GM23338 (cell line): ENCODE data around the gene ARPP21. TPM values are rescaled to one million over a fixed set of nuclear protein-coding genes. Genes with fewer than 3 reads are reported as not detected.
"Not testable (repeated sequence)": the region's sequence is repeated elsewhere in the genome, so short reads cannot be mapped to it uniquely, and the experiment has no call there.

ENCODE experiments used
- ATAC-seq: fragments of 200-7000 bp; cut with Tn5 transposase; 3 replicates; pipeline ENCODE4 v1.9.1; 2020
- DNase-seq: peaks from one replicate; pipeline ENCODE4 v3.0.0-alpha.2; 2015; ENCODE audit warnings: low spot score
- H2AFZ ChIP-seq: fragments of 200-600 bp; sonication (generic); 2 replicates; pipeline ENCODE4 v1.8.0; 2016; ENCODE audit warnings: antibody characterized with exemption, mild to moderate bottlenecking, moderate library complexity
- H3F3A ChIP-seq: fragments of 200-600 bp; sonication (generic); replicated peaks from 2 replicates; pipeline ENCODE4 v1.8.0; 2017; ENCODE audit warnings: antibody characterized with exemption, mixed run types, low read depth
- H3K27ac ChIP-seq: fragments of 200-600 bp; sonication (generic); 2 replicates; pipeline ENCODE4 v1.6.1; 2016; ENCODE audit warnings: low read depth
- H3K27me3 ChIP-seq: fragments of 200-600 bp; sonication (generic); 2 replicates; pipeline ENCODE4 v1.8.0; 2016; ENCODE audit warnings: mild to moderate bottlenecking, mixed run types, moderate library complexity; ENCODE audit not compliant: insufficient read depth
- H3K36me3 ChIP-seq: fragments of 200-600 bp; sonication (generic); 2 replicates; pipeline ENCODE4 v1.8.0; 2016; ENCODE audit warnings: mild to moderate bottlenecking; ENCODE audit not compliant: insufficient read depth
- H3K4me1 ChIP-seq: fragments of 200-600 bp; sonication (generic); 2 replicates; pipeline ENCODE4 v1.8.0; 2016; ENCODE audit warnings: mild to moderate bottlenecking, moderate library complexity; ENCODE audit not compliant: insufficient read depth
- H3K4me2 ChIP-seq: fragments of 200-600 bp; sonication (generic); 2 replicates; pipeline ENCODE4 v1.7.1; 2017; ENCODE audit warnings: mixed run types
- H3K4me3 ChIP-seq: fragments of 200-600 bp; sonication (generic); 2 replicates; pipeline ENCODE4 v1.6.1; 2016; ENCODE audit warnings: mixed run types
- H3K79me2 ChIP-seq: fragments of 200-600 bp; sonication (generic); replicated peaks from 2 replicates; pipeline ENCODE4 v1.8.0; 2017; ENCODE audit warnings: mild to moderate bottlenecking; ENCODE audit not compliant: insufficient read depth
- H3K9me2 ChIP-seq: fragments of 200-600 bp; sonication (generic); 2 replicates; pipeline ENCODE4 v1.8.0; 2017; ENCODE audit not compliant: insufficient read depth
- H4K20me1 ChIP-seq: fragments of 200-600 bp; sonication (generic); replicated peaks from 2 replicates; pipeline ENCODE4 v1.8.0; 2017; ENCODE audit warnings: mild to moderate bottlenecking; ENCODE audit not compliant: insufficient read depth
- H3K27ac Mint-ChIP-seq: 2 replicates; pipeline ENCODE4 v1.8.0; 2020; ENCODE audit warnings: inconsistent platforms, mild to moderate bottlenecking, moderate library complexity, mixed read lengths
- H3K27me3 Mint-ChIP-seq: 3 replicates; pipeline ENCODE4 v1.8.0; 2022; ENCODE audit warnings: low read depth, mild to moderate bottlenecking, moderate library complexity, mixed read lengths, inconsistent platforms; ENCODE audit not compliant: insufficient read depth, poor library complexity
- H3K36me3 Mint-ChIP-seq: 3 replicates; pipeline ENCODE4 v1.8.0; 2021; ENCODE audit warnings: low read depth, mild to moderate bottlenecking, inconsistent platforms, moderate library complexity, mixed read lengths
- H3K4me1 Mint-ChIP-seq: 3 replicates; pipeline ENCODE4 v1.8.0; 2020; ENCODE audit warnings: mild to moderate bottlenecking, inconsistent platforms, mixed read lengths
- H3K4me3 Mint-ChIP-seq: 3 replicates; pipeline ENCODE4 v1.8.0; 2021; ENCODE audit warnings: moderate library complexity, mild to moderate bottlenecking, inconsistent platforms, mixed read lengths
- H3K9me3 Mint-ChIP-seq: 3 replicates; pipeline ENCODE4 v1.8.0; 2020; ENCODE audit warnings: moderate library complexity, mild to moderate bottlenecking, inconsistent platforms, mixed read lengths
- CREB1 ChIP-seq: fragments of 250-450 bp; sonication (Bioruptor Pico); IDR thresholded peaks from 2 replicates; pipeline ENCODE4 v1.5.0; 2020; ENCODE audit warnings: low read depth, mild to moderate bottlenecking, moderate library complexity
- EZH2 ChIP-seq: fragments of 200-600 bp; sonication (generic); IDR thresholded peaks from one replicate; pipeline ENCODE4 v1.8.0; 2017; ENCODE audit warnings: antibody characterized with exemption, mild to moderate bottlenecking, low read depth; ENCODE audit not compliant: unreplicated experiment
- EZH2phosphoT487 ChIP-seq: fragments of 200-600 bp; sonication (generic); IDR thresholded peaks from one replicate; pipeline ENCODE4 v1.8.1; 2018; ENCODE audit warnings: antibody characterized with exemption; ENCODE audit not compliant: unreplicated experiment
- JUNB ChIP-seq: IDR thresholded peaks from one replicate; pipeline ENCODE4 v1.6.1; 2016; ENCODE audit warnings: antibody characterized with exemption; ENCODE audit not compliant: unreplicated experiment
- STAT1 ChIP-seq: IDR thresholded peaks from one replicate; pipeline ENCODE4 v1.6.1; 2016; ENCODE audit warnings: antibody characterized with exemption; ENCODE audit not compliant: unreplicated experiment
- ZNF331 ChIP-seq: fragments of 250-450 bp; sonication (Bioruptor Pico); IDR thresholded peaks from 2 replicates; pipeline ENCODE4 v1.5.0; 2020; ENCODE audit warnings: low read depth, mild to moderate bottlenecking, moderate library complexity
- polyA plus RNA-seq: library from polyadenylated mRNA; unstranded; fragments of >200 nt; fragmentation: Nextera tagmentation; extraction: Ambion mirVana; gene quantifications from 2 replicates; pipeline ENCODE4 v1.2.1, GENCODE V29; 2016
- total RNA-seq: library from RNA; depleted of rRNA; stranded (reverse); fragments of >200 nt; shearing (Covaris generic); gene quantifications from 2 replicates; pipeline ENCODE4 v1.2.3, GENCODE V29; 2014
- TF ChIP-seq, protein P1 (sequence below): IDR thresholded peaks from 2 replicates; pipeline ENCODE4 v1.6.1; 2016; ENCODE audit warnings: antibody characterized with exemption
- TF ChIP-seq, protein P2 (sequence below), 2 experiments: fragments of 200-600 bp in 1 of 2; sonication (generic) in 1 of 2; conservative IDR thresholded peaks; 2 replicates each; pipeline versions ENCODE4 v1.5.1 to v1.6.1; 2016 to 2017; ENCODE audit warnings: antibody characterized with exemption in 2 of 2, low read depth in 2 of 2, mild to moderate bottlenecking in 2 of 2, moderate library complexity in 1 of 2
- TF ChIP-seq, protein P3 (sequence below): fragments of 250-450 bp; sonication (Bioruptor Pico); IDR thresholded peaks from 2 replicates; pipeline ENCODE4 v1.5.0; 2020; ENCODE audit warnings: mild to moderate bottlenecking, moderate library complexity
- TF ChIP-seq, protein P4 (sequence below): IDR thresholded peaks from one replicate; pipeline ENCODE4 v1.6.1; 2018; ENCODE audit warnings: antibody characterized with exemption; ENCODE audit not compliant: unreplicated experiment

The ARPP21 gene
- total and polyA plus RNA-seq, 2 experiments from 2014 or later, result not detected

DNA sequence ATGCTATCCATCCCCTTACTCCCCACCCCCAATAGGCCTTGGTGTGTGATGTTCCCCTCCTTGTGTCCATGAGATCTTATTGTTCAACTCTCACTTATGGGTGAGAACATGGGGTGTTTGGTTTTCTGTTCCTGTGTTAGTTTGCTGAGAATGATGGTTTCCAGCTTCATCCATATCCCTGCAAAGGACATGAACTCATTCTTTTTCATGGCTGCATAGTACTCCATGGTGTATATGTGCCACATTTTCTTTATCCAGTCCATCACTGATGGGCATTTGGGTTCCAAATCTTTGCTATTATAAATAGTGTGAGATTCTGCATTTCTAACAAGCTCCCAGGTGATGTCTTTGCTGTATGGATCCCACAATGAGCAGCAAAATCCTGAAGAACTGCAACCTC lies 176.5 kb downstream of the ARPP21 start:
- H3K27me3 Mint-ChIP-seq, DNase-seq, ATAC-seq: not testable (repeated sequence)

DNA sequence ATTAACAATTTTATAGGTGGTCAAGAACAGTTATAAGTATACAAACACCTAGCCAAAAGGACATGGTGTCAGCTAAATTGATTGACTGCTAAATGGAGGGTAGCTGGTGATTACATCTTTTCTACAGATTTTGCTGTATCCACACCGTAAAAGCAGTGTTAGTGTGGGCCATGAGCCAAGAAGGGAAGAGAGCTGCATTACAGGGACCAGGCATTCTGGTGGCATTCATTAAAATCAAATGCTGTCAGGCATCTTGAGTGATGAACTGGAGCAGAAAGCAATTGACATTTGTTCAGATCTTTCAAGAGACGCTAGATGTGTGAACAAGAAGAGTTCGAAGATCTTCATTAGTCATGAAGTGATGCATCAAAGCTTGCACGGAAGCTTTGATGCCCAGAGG lies 177.9 kb downstream of the ARPP21 start:
- Mint-ChIP-seq H3K27me3 (no peaks in the 10 kb centered on the region), H3K9me3 (no peaks in the 10 kb centered on the region; the same call in 1 of the 3 replicates), H3K4me1 (no peaks in the 10 kb centered on the region), H3K27ac (no peak overlapping the region), H3K4me3 (no peak overlapping the region), H3K36me3 (no peaks in the 10 kb centered on the region)
- no peaks in the 10 kb centered on the region for H3K79me2 ChIP-seq
- H3K4me1 ChIP-seq, result no peaks in the 10 kb centered on the region
- H3K4me3 ChIP-seq, result no peak overlapping the region
- no peaks in the 10 kb centered on the region for H4K20me1 ChIP-seq
- no peak for ATAC-seq
- H3K9me2 ChIP-seq, result no peaks in the 10 kb centered on the region
- H3F3A ChIP-seq, result no peaks in the 10 kb centered on the region
- no peak overlapping the region for H3K27ac ChIP-seq
- DNase-seq, result no peak
- no peaks in the 10 kb centered on the region for H3K36me3 ChIP-seq
- H3K27me3 ChIP-seq, result no peaks in the 10 kb centered on the region
- H2AFZ ChIP-seq, result no peak overlapping the region
- H3K4me2 ChIP-seq, result no peak overlapping the region
- TF ChIP-seq JUNB, result no peak
- TF ChIP-seq, protein P1, sequence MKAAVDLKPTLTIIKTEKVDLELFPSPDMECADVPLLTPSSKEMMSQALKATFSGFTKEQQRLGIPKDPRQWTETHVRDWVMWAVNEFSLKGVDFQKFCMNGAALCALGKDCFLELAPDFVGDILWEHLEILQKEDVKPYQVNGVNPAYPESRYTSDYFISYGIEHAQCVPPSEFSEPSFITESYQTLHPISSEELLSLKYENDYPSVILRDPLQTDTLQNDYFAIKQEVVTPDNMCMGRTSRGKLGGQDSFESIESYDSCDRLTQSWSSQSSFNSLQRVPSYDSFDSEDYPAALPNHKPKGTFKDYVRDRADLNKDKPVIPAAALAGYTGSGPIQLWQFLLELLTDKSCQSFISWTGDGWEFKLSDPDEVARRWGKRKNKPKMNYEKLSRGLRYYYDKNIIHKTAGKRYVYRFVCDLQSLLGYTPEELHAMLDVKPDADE, result no peak
- no peak for TF ChIP-seq STAT1
- TF ChIP-seq EZH2, result no peak
- TF ChIP-seq, protein P2, sequence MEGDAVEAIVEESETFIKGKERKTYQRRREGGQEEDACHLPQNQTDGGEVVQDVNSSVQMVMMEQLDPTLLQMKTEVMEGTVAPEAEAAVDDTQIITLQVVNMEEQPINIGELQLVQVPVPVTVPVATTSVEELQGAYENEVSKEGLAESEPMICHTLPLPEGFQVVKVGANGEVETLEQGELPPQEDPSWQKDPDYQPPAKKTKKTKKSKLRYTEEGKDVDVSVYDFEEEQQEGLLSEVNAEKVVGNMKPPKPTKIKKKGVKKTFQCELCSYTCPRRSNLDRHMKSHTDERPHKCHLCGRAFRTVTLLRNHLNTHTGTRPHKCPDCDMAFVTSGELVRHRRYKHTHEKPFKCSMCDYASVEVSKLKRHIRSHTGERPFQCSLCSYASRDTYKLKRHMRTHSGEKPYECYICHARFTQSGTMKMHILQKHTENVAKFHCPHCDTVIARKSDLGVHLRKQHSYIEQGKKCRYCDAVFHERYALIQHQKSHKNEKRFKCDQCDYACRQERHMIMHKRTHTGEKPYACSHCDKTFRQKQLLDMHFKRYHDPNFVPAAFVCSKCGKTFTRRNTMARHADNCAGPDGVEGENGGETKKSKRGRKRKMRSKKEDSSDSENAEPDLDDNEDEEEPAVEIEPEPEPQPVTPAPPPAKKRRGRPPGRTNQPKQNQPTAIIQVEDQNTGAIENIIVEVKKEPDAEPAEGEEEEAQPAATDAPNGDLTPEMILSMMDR (conservative IDR thresholded peaks at IDR 0.05; ENCODE audit: low read depth in 2 of 2), result no peak
- TF ChIP-seq EZH2phosphoT487, result no peak
- TF ChIP-seq ZNF331 (CRISPR knock-in tag), result no peak
- TF ChIP-seq, protein P3, sequence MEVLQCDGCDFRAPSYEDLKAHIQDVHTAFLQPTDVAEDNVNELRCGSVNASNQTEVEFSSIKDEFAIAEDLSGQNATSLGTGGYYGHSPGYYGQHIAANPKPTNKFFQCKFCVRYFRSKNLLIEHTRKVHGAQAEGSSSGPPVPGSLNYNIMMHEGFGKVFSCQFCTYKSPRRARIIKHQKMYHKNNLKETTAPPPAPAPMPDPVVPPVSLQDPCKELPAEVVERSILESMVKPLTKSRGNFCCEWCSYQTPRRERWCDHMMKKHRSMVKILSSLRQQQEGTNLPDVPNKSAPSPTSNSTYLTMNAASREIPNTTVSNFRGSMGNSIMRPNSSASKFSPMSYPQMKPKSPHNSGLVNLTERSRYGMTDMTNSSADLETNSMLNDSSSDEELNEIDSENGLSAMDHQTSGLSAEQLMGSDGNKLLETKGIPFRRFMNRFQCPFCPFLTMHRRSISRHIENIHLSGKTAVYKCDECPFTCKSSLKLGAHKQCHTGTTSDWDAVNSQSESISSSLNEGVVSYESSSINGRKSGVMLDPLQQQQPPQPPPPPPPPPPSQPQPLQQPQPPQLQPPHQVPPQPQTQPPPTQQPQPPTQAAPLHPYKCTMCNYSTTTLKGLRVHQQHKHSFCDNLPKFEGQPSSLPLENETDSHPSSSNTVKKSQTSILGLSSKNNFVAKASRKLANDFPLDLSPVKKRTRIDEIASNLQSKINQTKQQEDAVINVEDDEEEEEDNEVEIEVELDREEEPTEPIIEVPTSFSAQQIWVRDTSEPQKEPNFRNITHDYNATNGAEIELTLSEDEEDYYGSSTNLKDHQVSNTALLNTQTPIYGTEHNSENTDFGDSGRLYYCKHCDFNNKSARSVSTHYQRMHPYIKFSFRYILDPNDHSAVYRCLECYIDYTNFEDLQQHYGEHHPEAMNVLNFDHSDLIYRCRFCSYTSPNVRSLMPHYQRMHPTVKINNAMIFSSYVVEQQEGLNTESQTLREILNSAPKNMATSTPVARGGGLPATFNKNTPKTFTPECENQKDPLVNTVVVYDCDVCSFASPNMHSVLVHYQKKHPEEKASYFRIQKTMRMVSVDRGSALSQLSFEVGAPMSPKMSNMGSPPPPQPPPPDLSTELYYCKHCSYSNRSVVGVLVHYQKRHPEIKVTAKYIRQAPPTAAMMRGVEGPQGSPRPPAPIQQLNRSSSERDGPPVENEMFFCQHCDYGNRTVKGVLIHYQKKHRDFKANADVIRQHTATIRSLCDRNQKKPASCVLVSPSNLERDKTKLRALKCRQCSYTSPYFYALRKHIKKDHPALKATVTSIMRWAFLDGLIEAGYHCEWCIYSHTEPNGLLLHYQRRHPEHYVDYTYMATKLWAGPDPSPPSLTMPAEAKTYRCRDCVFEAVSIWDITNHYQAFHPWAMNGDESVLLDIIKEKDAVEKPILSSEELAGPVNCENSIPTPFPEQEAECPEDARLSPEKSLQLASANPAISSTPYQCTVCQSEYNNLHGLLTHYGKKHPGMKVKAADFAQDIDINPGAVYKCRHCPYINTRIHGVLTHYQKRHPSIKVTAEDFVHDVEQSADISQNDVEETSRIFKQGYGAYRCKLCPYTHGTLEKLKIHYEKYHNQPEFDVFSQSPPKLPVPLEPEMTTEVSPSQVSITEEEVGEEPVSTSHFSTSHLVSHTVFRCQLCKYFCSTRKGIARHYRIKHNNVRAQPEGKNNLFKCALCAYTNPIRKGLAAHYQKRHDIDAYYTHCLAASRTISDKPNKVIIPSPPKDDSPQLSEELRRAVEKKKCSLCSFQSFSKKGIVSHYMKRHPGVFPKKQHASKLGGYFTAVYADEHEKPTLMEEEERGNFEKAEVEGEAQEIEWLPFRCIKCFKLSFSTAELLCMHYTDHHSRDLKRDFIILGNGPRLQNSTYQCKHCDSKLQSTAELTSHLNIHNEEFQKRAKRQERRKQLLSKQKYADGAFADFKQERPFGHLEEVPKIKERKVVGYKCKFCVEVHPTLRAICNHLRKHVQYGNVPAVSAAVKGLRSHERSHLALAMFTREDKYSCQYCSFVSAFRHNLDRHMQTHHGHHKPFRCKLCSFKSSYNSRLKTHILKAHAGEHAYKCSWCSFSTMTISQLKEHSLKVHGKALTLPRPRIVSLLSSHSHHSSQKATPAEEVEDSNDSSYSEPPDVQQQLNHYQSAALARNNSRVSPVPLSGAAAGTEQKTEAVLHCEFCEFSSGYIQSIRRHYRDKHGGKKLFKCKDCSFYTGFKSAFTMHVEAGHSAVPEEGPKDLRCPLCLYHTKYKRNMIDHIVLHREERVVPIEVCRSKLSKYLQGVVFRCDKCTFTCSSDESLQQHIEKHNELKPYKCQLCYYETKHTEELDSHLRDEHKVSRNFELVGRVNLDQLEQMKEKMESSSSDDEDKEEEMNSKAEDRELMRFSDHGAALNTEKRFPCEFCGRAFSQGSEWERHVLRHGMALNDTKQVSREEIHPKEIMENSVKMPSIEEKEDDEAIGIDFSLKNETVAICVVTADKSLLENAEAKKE (CRISPR knock-in tag), result no peak
- no peak for TF ChIP-seq CREB1 (CRISPR knock-in tag)
- TF ChIP-seq, protein P4, sequence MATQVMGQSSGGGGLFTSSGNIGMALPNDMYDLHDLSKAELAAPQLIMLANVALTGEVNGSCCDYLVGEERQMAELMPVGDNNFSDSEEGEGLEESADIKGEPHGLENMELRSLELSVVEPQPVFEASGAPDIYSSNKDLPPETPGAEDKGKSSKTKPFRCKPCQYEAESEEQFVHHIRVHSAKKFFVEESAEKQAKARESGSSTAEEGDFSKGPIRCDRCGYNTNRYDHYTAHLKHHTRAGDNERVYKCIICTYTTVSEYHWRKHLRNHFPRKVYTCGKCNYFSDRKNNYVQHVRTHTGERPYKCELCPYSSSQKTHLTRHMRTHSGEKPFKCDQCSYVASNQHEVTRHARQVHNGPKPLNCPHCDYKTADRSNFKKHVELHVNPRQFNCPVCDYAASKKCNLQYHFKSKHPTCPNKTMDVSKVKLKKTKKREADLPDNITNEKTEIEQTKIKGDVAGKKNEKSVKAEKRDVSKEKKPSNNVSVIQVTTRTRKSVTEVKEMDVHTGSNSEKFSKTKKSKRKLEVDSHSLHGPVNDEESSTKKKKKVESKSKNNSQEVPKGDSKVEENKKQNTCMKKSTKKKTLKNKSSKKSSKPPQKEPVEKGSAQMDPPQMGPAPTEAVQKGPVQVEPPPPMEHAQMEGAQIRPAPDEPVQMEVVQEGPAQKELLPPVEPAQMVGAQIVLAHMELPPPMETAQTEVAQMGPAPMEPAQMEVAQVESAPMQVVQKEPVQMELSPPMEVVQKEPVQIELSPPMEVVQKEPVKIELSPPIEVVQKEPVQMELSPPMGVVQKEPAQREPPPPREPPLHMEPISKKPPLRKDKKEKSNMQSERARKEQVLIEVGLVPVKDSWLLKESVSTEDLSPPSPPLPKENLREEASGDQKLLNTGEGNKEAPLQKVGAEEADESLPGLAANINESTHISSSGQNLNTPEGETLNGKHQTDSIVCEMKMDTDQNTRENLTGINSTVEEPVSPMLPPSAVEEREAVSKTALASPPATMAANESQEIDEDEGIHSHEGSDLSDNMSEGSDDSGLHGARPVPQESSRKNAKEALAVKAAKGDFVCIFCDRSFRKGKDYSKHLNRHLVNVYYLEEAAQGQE, result no peak

More for the DNA sequence above, 176.5 kb downstream of the ARPP21 start:
- H2AFZ ChIP-seq, H3K27me3 ChIP-seq, H3K36me3 Mint-ChIP-seq, H3K4me3 ChIP-seq, H3F3A ChIP-seq, H3K4me2 ChIP-seq, H3K4me3 Mint-ChIP-seq, H4K20me1 ChIP-seq, H3K4me1 Mint-ChIP-seq, H3K36me3 ChIP-seq, H3K9me2 ChIP-seq, H3K27ac Mint-ChIP-seq, H3K79me2 ChIP-seq, H3K9me3 Mint-ChIP-seq, H3K27ac ChIP-seq, H3K4me1 ChIP-seq: not testable (repeated sequence)
